Activated CD8-positive, alpha-beta T cell treated with anti-CD3 and anti-CD28 coated beads for 36 hours (primary cell): ENCODE measurements around the gene AVL9. TPM values are rescaled to one million over a fixed set of nuclear protein-coding genes. Genes with fewer than 3 reads are reported as not detected.

Experiments used
- ATAC-seq: fragments of 200-7000 bp; cut with Tn5 transposase; one replicate; pipeline ENCODE4 v1.10.0; 2021; ENCODE audit warnings: mild to moderate bottlenecking, moderate library complexity
- CTCF ChIA-PET: fragments of 350-600 bp; sonication (Branson Sonifier 250); formaldehyde crosslinking; loops from one replicate; lab custom pipeline; 2021; ENCODE audit warnings: antibody characterized with exemption; lab: Charles Lee
- POLR2A ChIA-PET: fragments of 350-600 bp; sonication (Branson Sonifier 250); formaldehyde crosslinking; loops from one replicate; lab custom pipeline; 2021; ENCODE audit warnings: antibody characterized with exemption; lab: Charles Lee
- DNase-seq: peaks from one replicate; pipeline ENCODE4 v3.0.0-alpha.2; 2020
- H3K27ac Mint-ChIP-seq: one replicate; pipeline ENCODE4 v1.8.0; 2021; ENCODE audit warnings: mild to moderate bottlenecking, mixed read lengths
- H3K27me3 Mint-ChIP-seq: one replicate; pipeline ENCODE4 v1.8.0; 2021; ENCODE audit warnings: mixed read lengths
- H3K36me3 Mint-ChIP-seq: one replicate; pipeline ENCODE4 v1.8.0; 2021; ENCODE audit warnings: low read depth, mixed read lengths
- H3K4me1 Mint-ChIP-seq: one replicate; pipeline ENCODE4 v1.8.0; 2021; ENCODE audit warnings: low read depth, mixed read lengths
- H3K4me3 Mint-ChIP-seq: one replicate; pipeline ENCODE4 v1.8.0; 2021; ENCODE audit warnings: mild to moderate bottlenecking, moderate library complexity, mixed read lengths
- H3K9me3 Mint-ChIP-seq: one replicate; pipeline ENCODE4 v1.8.0; 2021; ENCODE audit warnings: mixed read lengths
- CTCF ChIP-seq: fragments of 200-600 bp; IDR thresholded peaks from one replicate; pipeline ENCODE4 v1.8.0; 2022; ENCODE audit warnings: antibody characterized with exemption, mild to moderate bottlenecking
- intact Hi-C: fragments of 100-400 bp; cut with micrococcal nuclease; formaldehyde crosslinking; loops from one replicate; pipeline ENCODE4 v1.10.0; 2022
- total RNA-seq, 2 experiments: library from RNA; stranded (reverse); gene quantifications; one replicate each; pipeline ENCODE4 v1.2.3, GENCODE V29; 2021

The AVL9 gene
- total RNA-seq, 2 experiments from 2014 or later = 54.0 to 63.5 TPM

DNA sequence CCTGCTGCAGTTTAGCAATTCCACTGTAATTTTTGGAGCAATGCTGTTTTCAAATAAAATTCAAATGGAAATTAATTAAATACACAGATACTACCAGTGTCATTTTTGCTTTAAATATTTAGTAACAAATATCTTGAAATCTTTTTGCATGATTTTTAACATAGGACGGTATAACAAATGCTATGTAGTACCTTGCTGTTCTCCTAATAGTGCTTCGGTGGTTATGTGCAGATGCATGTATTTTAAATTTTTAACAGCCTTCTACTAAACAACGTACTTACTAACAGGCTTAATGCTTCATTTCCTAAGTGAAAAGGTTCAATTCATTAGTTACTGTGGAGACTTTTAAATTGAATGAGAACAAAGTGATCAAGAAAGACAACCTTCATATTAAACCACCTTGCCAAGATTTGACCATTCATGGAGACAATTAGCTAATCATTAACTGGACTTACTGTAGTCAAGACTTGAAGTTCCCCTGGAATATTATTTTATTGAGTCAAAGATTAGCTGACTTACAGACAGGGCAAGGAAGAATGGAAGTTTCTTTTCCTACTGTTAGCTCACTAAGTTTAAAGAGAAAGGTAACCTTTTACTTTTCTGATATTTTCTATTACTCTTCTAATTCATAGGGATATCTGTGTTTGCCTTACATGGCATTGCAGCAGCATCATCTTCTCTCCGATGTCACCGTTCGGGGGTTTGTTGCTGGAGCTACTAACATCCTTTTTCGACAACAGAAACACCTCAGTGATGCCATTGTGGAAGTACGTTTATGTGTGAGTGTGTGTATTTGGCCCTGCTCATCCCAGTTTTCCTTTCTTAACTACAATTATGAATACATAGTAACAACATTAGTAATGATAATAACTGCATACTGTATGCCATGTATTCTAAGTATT, 74.3 kb downstream of the AVL9 start:
- no peak for ATAC-seq
- H3K4me3 Mint-ChIP-seq = no peak overlapping the region
- H3K27me3 Mint-ChIP-seq = no peaks in the 10 kb centered on the region
- H3K4me1 Mint-ChIP-seq = no peaks in the 10 kb centered on the region
- CTCF ChIA-PET = no interaction called here
- POLR2A ChIA-PET = no interaction called here
- DNase-seq = no peak
- no peaks in the 10 kb centered on the region for H3K9me3 Mint-ChIP-seq
- H3K36me3 Mint-ChIP-seq = peaks cover 15% of the 10 kb centered on the region
- TF ChIP-seq CTCF = no peak
- H3K27ac Mint-ChIP-seq = no peak overlapping the region
- intact Hi-C loops = no loop called here

GRCh38 chr7:32573110-32573687, 77.9 kb downstream of the AVL9 start:
- no peak for DNase-seq
- H3K4me3 Mint-ChIP-seq = no peak overlapping the region
- intact Hi-C loops = no loop called here
- ChIA-PET CTCF (interaction anchor here (1.4 kb wide), 1 partner anchor 84 kb away, joined by 3 read pairs; no protein-coding TSS in a partner anchor), POLR2A (no interaction called here)
- TF ChIP-seq CTCF = no peak
- no peak for ATAC-seq
- H3K9me3 Mint-ChIP-seq = no peaks in the 10 kb centered on the region
- no peaks in the 10 kb centered on the region for H3K27me3 Mint-ChIP-seq
- H3K27ac Mint-ChIP-seq = no peak overlapping the region
- no peaks in the 10 kb centered on the region for H3K4me1 Mint-ChIP-seq
- H3K36me3 Mint-ChIP-seq = peaks cover 25% of the 10 kb centered on the region

- no peak overlapping the region for H3K4me3 Mint-ChIP-seq
- no peaks in the 10 kb centered on the region for H3K9me3 Mint-ChIP-seq
- ChIA-PET CTCF (interaction anchor here (1.0 to 2.2 kb wide), 2 partner anchors 83 to 364 kb away, joined by 3 to 5 read pairs; no protein-coding TSS in a partner anchor), POLR2A (interaction anchor here (0.6 kb wide), 1 partner anchor 58 kb away, joined by 3 read pairs; no protein-coding TSS in a partner anchor)
- TF ChIP-seq CTCF = no peak
- intact Hi-C loops = no loop called here
- ATAC-seq (no peak), DNase-seq (no peak)
- H3K27ac Mint-ChIP-seq = no peak overlapping the region
- H3K36me3 Mint-ChIP-seq = peaks cover 29% of the 10 kb centered on the region
- no peaks in the 10 kb centered on the region for H3K4me1 Mint-ChIP-seq
- no peaks in the 10 kb centered on the region for H3K27me3 Mint-ChIP-seq
Measured at GRCh38 chr7:32574626-32575025, 79.3 kb downstream of the AVL9 start.

DNA sequence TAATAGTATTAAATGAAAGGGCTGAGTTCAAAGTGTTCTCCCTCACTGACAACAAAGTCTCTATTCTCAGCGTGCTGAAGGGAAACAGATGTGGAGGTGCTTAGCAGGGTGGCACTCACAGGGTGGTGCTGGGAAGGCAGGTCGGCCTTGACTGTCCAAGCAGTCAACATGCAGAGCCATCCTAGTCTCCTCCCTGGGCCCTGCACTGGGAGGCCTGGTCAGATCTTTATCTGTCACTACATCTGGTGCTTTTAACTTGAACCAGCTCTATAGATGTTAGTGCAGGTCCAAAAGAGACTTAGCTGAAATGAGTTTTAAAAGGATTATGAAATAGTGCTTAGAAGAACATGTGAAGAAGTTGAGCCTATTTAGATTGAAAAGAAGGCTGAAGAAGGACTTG, 82.1 kb downstream of the AVL9 start:
- Mint-ChIP-seq H3K27ac (no peak overlapping the region), H3K4me3 (no peak overlapping the region), H3K27me3 (no peaks in the 10 kb centered on the region), H3K9me3 (no peaks in the 10 kb centered on the region), H3K4me1 (no peaks in the 10 kb centered on the region), H3K36me3 (peaks cover 26% of the 10 kb centered on the region)
- ATAC-seq (no peak), DNase-seq (no peak)
- TF ChIP-seq CTCF = no peak
- ChIA-PET CTCF (interaction anchor here (1.2 kb wide), 1 partner anchor 25 kb away, joined by 3 read pairs; no protein-coding TSS in a partner anchor), POLR2A (no interaction called here)
- intact Hi-C loops = no loop called here

DNA sequence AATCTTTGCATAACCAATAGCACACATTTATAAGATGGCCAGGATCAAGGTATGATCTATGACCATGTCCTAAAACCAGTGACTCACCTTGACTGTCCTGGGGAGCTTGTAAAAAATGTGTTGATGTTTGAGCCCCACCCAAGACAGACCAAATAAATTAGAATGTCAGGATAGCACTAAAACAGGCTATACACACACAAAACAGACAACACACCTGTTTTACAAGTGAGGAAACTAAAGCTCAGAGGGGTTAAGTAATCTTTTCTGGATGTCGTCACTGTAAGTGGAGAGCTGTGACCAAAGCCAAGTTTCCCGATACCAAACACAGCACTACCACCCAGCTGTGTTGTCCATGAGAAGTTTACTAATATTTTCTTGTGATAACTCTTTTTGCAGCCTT, 84.5 kb downstream of the AVL9 start:
- ChIA-PET POLR2A (no interaction called here), CTCF (interaction anchor here (0.6 kb wide), 1 partner anchor 1577 kb away, joined by 4 read pairs; no protein-coding TSS in a partner anchor)
- no peak for TF ChIP-seq CTCF
- Mint-ChIP-seq H3K4me1 (no peaks in the 10 kb centered on the region), H3K27ac (no peak overlapping the region), H3K36me3 (peaks cover 31% of the 10 kb centered on the region), H3K4me3 (no peak overlapping the region), H3K27me3 (no peaks in the 10 kb centered on the region), H3K9me3 (no peaks in the 10 kb centered on the region)
- DNase-seq = no peak
- intact Hi-C loops = no loop called here
- no peak for ATAC-seq
